ENCODE data around the gene TMBIM1.

Gene TMBIM1

GRCh38 chr2:218229239-218229638, 63.1 kb downstream of the TMBIM1 start:
- DNase-seq (ENCODE audit: low read depth): peak; percentile 94
- peak; percentile 68 for TF ChIP-seq MYC (IDR thresholded peaks at IDR 0.05; ENCODE audit: low read depth, low read length)
- TF ChIP-seq MAX (IDR thresholded peaks at IDR 0.05; ENCODE audit: low read depth, low read length): peak; percentile 56; the same call in 1 of the 2 replicates
- no peak for TF ChIP-seq CTCF (IDR thresholded peaks at IDR 0.05; ENCODE audit: low read depth, low read length)
- TF ChIP-seq POLR2A (IDR thresholded peaks at IDR 0.05; ENCODE audit: extremely low read depth, insufficient read length): no peak
- H3K4me3 ChIP-seq (ENCODE audit: low read depth, low read length): peak overlapping the region; percentile 25

GRCh38 chr2:218228366-218229090, 63.8 kb downstream of the TMBIM1 start:
- peak overlapping the region; percentile 12 for H3K4me3 ChIP-seq (ENCODE audit: low read depth, low read length)
- peak; percentile 36 for DNase-seq (ENCODE audit: low read depth)
- 0 out of 2 replicates have a peak, but pooled peaks have one; percentile 18 for TF ChIP-seq MYC (IDR thresholded peaks at IDR 0.05; ENCODE audit: low read depth, low read length)
- no peak for TF ChIP-seq CTCF (IDR thresholded peaks at IDR 0.05; ENCODE audit: low read depth, low read length)

GRCh38 chr2:218226903-218227302, 65.4 kb downstream of the TMBIM1 start:
- TF ChIP-seq CTCF (IDR thresholded peaks at IDR 0.05; ENCODE audit: low read depth, low read length) (no peak), MYC (IDR thresholded peaks at IDR 0.05; ENCODE audit: low read depth, low read length) (no peak), POLR2A (IDR thresholded peaks at IDR 0.05; ENCODE audit: extremely low read depth, insufficient read length) (no peak), MAX (IDR thresholded peaks at IDR 0.05; ENCODE audit: low read depth, low read length) (no peak)
- no peak overlapping the region for H3K4me3 ChIP-seq (ENCODE audit: low read depth, low read length)
- no peak for DNase-seq (ENCODE audit: low read depth)

Measured in NB4 (cell line).